K562 treated with DMSO at 1 percent for 24 hours (cell line): ENCODE data around the gene PTH2R. TPM values are rescaled to one million over a fixed set of nuclear protein-coding genes. Genes with fewer than 3 reads are reported as not detected.

Experiments used
- total RNA-seq: library from RNA; unstranded; fragments of 300-600 nt; gene quantifications from 2 replicates; pipeline ENCODE4 v1.2.3, GENCODE V29; 2022; ENCODE audit warnings: low read depth; ENCODE audit not compliant: insufficient read depth

Gene PTH2R
- total RNA-seq = 0.96 and 1.7 TPM in 2 replicates

GRCh38 chr2:208406474-208407451 lies at the start of gene PTH2R:
TSS of gene PTH2R (plus strand) at chr2:208406792. CDS start at chr2:208407044, 252 bp downstream.

Other genes with a start within 250 kb of the PTH2R start
- gene CRYGA, start 243.2 kb upstream of the PTH2R start, total RNA-seq = not detected in 2 replicates
- not detected in 2 replicates for gene C2orf80, start 216.8 kb upstream of the PTH2R start, total RNA-seq
- 117 and 127 TPM in 2 replicates for gene IDH1, start 151.7 kb upstream of the PTH2R start, total RNA-seq
- gene PIKFYVE, start 140.5 kb upstream of the PTH2R start, total RNA-seq = 8.8 and 9.3 TPM in 2 replicates